ENCODE data around the gene RAB3GAP2. TPM values are rescaled to one million over a fixed set of nuclear protein-coding genes. Genes with fewer than 3 reads are reported as not detected.
A peak's percentile ranks its signal among the peaks of the same experiment; 100 is the strongest.

The RAB3GAP2 gene
- total RNA-seq, 2 experiments from 2014 or later = 34.7 to 39.4 TPM

DNA sequence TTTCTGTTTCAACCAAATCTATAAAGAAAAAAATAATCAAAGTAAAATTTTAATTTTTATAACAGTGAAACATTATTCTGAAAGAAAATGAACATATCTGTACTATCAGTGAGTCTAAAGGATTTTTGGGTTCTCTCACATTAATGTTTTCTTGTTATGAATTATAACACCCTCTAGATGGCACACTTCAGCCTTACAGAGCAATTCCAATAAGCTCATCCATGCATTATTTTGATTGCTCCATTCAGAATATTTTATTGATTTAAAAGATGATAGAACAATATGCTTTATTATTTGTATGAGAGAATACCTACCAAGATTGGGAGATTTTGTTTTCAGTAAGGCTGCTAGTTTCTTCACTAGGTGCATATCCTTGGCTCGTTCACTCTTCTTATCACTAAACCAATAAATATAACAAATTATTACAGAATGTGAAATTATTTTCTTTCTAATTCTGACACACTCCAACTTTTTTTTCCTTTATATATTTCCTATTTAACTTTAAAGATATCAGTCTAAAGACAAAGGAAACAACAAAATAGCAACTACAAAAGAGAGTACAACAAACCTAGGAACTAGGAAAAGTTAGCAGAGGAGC, 82.4 kb downstream of the RAB3GAP2 start:
- Mint-ChIP-seq H3K27ac (no peak overlapping the region), H3K9me3 (no peaks in the 10 kb centered on the region), H3K36me3 (ENCODE audit: low read depth) (peaks cover 92% of the 10 kb centered on the region), H3K4me3 (no peak overlapping the region), H3K4me1 (ENCODE audit: low read depth) (no peaks in the 10 kb centered on the region), H3K27me3 (no peaks in the 10 kb centered on the region)
- Histone ChIP-seq H3K4me1 (ENCODE audit: insufficient read depth, low read length) (no peaks in the 10 kb centered on the region), H3K27ac (ENCODE audit: low read depth in 1 of 2, low read length in 2 of 2) (no peak overlapping the region), H3K4me3 (ENCODE audit: low read length) (no peak overlapping the region), H3K9me3 (ENCODE audit: control insufficient read depth in 1 of 2, insufficient read depth in 1 of 2, low read length in 2 of 2) (no peaks in the 10 kb centered on the region), H3K36me3 (ENCODE audit: insufficient read depth, low read length) (peaks cover 74% of the 10 kb centered on the region), H3K27me3 (ENCODE audit: control insufficient read depth in 1 of 2, insufficient read depth in 2 of 2, low read length in 2 of 2) (no peaks in the 10 kb centered on the region)
- POLR2A ChIA-PET = interaction anchor here (0.9 kb wide), 1 partner anchor 26 kb away, joined by 3 read pairs; no protein-coding TSS in a partner anchor
- CTCF ChIA-PET = no interaction called here
- intact Hi-C loops (cut with DNase I, micrococcal nuclease) = no loop called here
- DNase-seq (peak in 3 of 14 experiments; percentile 16 to 29 (median 27)), ATAC-seq (ENCODE audit: poor library complexity) (no peak)
- TF ChIP-seq, protein P1, sequence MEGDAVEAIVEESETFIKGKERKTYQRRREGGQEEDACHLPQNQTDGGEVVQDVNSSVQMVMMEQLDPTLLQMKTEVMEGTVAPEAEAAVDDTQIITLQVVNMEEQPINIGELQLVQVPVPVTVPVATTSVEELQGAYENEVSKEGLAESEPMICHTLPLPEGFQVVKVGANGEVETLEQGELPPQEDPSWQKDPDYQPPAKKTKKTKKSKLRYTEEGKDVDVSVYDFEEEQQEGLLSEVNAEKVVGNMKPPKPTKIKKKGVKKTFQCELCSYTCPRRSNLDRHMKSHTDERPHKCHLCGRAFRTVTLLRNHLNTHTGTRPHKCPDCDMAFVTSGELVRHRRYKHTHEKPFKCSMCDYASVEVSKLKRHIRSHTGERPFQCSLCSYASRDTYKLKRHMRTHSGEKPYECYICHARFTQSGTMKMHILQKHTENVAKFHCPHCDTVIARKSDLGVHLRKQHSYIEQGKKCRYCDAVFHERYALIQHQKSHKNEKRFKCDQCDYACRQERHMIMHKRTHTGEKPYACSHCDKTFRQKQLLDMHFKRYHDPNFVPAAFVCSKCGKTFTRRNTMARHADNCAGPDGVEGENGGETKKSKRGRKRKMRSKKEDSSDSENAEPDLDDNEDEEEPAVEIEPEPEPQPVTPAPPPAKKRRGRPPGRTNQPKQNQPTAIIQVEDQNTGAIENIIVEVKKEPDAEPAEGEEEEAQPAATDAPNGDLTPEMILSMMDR (IDR thresholded peaks at IDR 0.05) = peak; percentile 58

DNA sequence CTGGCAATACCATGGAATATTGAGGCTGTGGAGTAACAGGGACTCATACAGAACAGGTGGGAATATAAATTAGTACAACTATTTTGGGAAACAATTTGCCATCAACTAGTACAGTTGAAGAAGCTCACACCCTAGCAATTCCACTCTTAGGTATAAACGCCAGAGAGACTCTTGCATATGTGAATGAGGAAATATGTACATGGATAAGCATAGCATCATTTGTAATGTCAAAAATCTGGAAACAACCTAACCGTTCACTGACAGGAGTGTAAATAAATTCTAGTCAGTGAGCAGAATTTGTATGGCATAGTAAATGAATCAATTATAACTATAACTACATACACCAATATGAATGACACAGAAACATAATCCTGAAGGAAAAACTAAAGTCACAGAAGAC, 83.7 kb downstream of the RAB3GAP2 start:
- Mint-ChIP-seq H3K4me1 (ENCODE audit: low read depth) (no peaks in the 10 kb centered on the region), H3K4me3 (no peak overlapping the region), H3K9me3 (no peaks in the 10 kb centered on the region), H3K27me3 (no peaks in the 10 kb centered on the region), H3K36me3 (ENCODE audit: low read depth) (peaks cover 89% of the 10 kb centered on the region), H3K27ac (no peak overlapping the region)
- ChIA-PET CTCF (no interaction called here), POLR2A (no interaction called here)
- no peaks in the 10 kb centered on the region for H3K27me3 ChIP-seq (ENCODE audit: control insufficient read depth in 1 of 2, insufficient read depth in 2 of 2, low read length in 2 of 2)
- no peaks in the 10 kb centered on the region for H3K4me1 ChIP-seq (ENCODE audit: insufficient read depth, low read length)
- H3K27ac ChIP-seq (ENCODE audit: low read depth in 1 of 2, low read length in 2 of 2) = no peak overlapping the region
- no peak for ATAC-seq (ENCODE audit: poor library complexity)
- H3K9me3 ChIP-seq (ENCODE audit: control insufficient read depth in 1 of 2, insufficient read depth in 1 of 2, low read length in 2 of 2) = no peaks in the 10 kb centered on the region
- DNase-seq = no peak
- TF ChIP-seq, protein P1 (IDR thresholded peaks at IDR 0.05) = no peak
- intact Hi-C loops (cut with DNase I, micrococcal nuclease) = no loop called here
- no peak overlapping the region for H3K4me3 ChIP-seq (ENCODE audit: low read length)
- peaks cover 66% of the 10 kb centered on the region for H3K36me3 ChIP-seq (ENCODE audit: insufficient read depth, low read length)

DNA sequence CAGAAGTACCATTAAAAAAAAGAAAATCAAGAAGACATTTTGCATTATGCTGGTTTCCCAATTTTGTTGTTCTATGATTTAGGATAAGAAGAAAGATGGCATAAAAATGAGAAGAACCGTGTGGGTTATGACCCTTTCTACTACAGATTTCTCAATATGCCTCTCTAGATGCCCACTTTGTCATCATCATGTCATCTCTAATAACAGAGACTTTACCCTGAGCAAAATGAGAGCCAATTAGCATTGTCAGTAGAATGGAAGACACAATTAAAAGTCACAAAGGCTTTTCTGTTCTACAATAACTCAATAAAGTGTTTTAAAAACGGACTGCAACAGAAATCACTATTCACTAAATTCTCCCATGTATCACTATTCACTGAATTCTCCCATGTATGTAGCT, 85.5 kb downstream of the RAB3GAP2 start:
- Histone ChIP-seq H3K4me3 (ENCODE audit: low read length) (no peak overlapping the region), H3K9me3 (ENCODE audit: control insufficient read depth in 1 of 2, insufficient read depth in 1 of 2, low read length in 2 of 2) (no peaks in the 10 kb centered on the region), H3K4me1 (ENCODE audit: insufficient read depth, low read length) (no peaks in the 10 kb centered on the region), H3K27ac (ENCODE audit: low read depth in 1 of 2, low read length in 2 of 2) (no peak overlapping the region), H3K36me3 (ENCODE audit: insufficient read depth, low read length) (peaks cover 66% of the 10 kb centered on the region), H3K27me3 (ENCODE audit: control insufficient read depth in 1 of 2, insufficient read depth in 2 of 2, low read length in 2 of 2) (no peaks in the 10 kb centered on the region)
- POLR2A ChIA-PET = no interaction called here
- CTCF ChIA-PET = no interaction called here
- ATAC-seq (ENCODE audit: poor library complexity) = no peak
- TF ChIP-seq, protein P1 (IDR thresholded peaks at IDR 0.05) = no peak
- no peaks in the 10 kb centered on the region for H3K9me3 Mint-ChIP-seq
- intact Hi-C loops (cut with DNase I, micrococcal nuclease) = no loop called here
- no peaks in the 10 kb centered on the region for H3K27me3 Mint-ChIP-seq
- peaks cover 87% of the 10 kb centered on the region for H3K36me3 Mint-ChIP-seq (ENCODE audit: low read depth)
- no peak for DNase-seq
- H3K27ac Mint-ChIP-seq = no peak overlapping the region
- no peaks in the 10 kb centered on the region for H3K4me1 Mint-ChIP-seq (ENCODE audit: low read depth)
- H3K4me3 Mint-ChIP-seq = no peak overlapping the region

Measured in CD4-positive, alpha-beta T cell (primary cell).